GM12878 (cell line): ENCODE results near the gene SSX2IP. TPM values are rescaled to one million over a fixed set of nuclear protein-coding genes. Genes with fewer than 3 reads are reported as not detected.

ENCODE experiments used
- ATAC-seq: fragments of 200-7000 bp; cut with Tn5 transposase; 3 replicates; pipeline ENCODE4 v1.9.1; 2020; ENCODE audit warnings: mild to moderate bottlenecking, moderate library complexity
- BruUV-seq: library from RNA; stranded (reverse); fragments of 400-500 nt; replicated peaks from 2 replicates; lab custom pipeline; 2021; lab: Mats Ljungman, UMichigan
- CTCF ChIA-PET: fragments of 300-600 bp; sonication (Branson Sonifier 250); formaldehyde crosslinking; extraction: SDS; loops from one replicate; lab custom pipeline; 2021; ENCODE audit warnings: inconsistent platforms; lab: Yijun Ruan, JAX
- POLR2A ChIA-PET: fragments of 350-600 bp; formaldehyde crosslinking; extraction: SDS; loops from one replicate; lab custom pipeline; 2021; ENCODE audit warnings: inconsistent platforms; lab: Charles Lee
- RAD21 ChIA-PET: fragments of 300-600 bp; sonication (Branson Sonifier 250); formaldehyde crosslinking; loops from one replicate; lab custom pipeline; 2023; ENCODE audit warnings: antibody characterized with exemption; ENCODE audit not compliant: unreplicated experiment; lab: Charles Lee
- SMC1A ChIA-PET: fragments of 300-600 bp; sonication (Branson Sonifier 250); formaldehyde crosslinking; loops from one replicate; lab custom pipeline; 2023; ENCODE audit not compliant: unreplicated experiment, uncharacterized antibody; lab: Charles Lee
- DNase-seq: peaks from one replicate; pipeline ENCODE4 v3.0.0-alpha.2; 2011; ENCODE audit warnings: low read depth, low spot score
- FAIRE-seq: peaks from 3 replicates; lab custom pipeline; 2011; peaks lifted over from hg19 to GRCh38; lab: Jason Lieb, UNC
- H2AFZ ChIP-seq: 2 replicates; pipeline ENCODE4 v1.6.0; 2011; ENCODE audit warnings: low read depth, low read length, control low read depth; ENCODE audit not compliant: control insufficient read depth
- H3K27ac ChIP-seq: 2 replicates; pipeline ENCODE4 v1.5.1; 2011; ENCODE audit warnings: control low read depth; ENCODE audit not compliant: control insufficient read depth, insufficient read depth
- H3K27me3 ChIP-seq, 2 experiments: replicated peaks in 1 of 2; 2 replicates each; pipeline versions ENCODE4 v1.6.0 to v1.6.1; 2011; ENCODE audit warnings: low read length in 1 of 2; ENCODE audit not compliant: control insufficient read depth in 2 of 2, insufficient read depth in 2 of 2
- H3K36me3 ChIP-seq, 2 experiments: 2 replicates each; pipeline ENCODE4 v1.5.1; 2011; ENCODE audit warnings: low read length in 1 of 2; ENCODE audit not compliant: control insufficient read depth in 2 of 2, insufficient read depth in 2 of 2
- H3K4me1 ChIP-seq: 2 replicates; pipeline ENCODE4 v1.6.1; 2011; ENCODE audit warnings: mild to moderate bottlenecking, low read length, moderate library complexity, mixed read lengths; ENCODE audit not compliant: control insufficient read depth, insufficient read depth
- H3K4me2 ChIP-seq: 2 replicates; pipeline ENCODE4 v1.6.0; 2011; ENCODE audit warnings: control low read depth; ENCODE audit not compliant: control insufficient read depth, insufficient read depth
- H3K4me3 ChIP-seq: fragments of 200-600 bp; sonication (generic); 2 replicates; pipeline ENCODE4 v1.5.1; 2016
- H3K79me2 ChIP-seq: 2 replicates; pipeline ENCODE4 v1.6.0; 2011; ENCODE audit warnings: low read length; ENCODE audit not compliant: control insufficient read depth, insufficient read depth
- H3K9ac ChIP-seq: 2 replicates; pipeline ENCODE4 v1.8.0; 2011; ENCODE audit warnings: low read length, control low read depth, mixed read lengths; ENCODE audit not compliant: control insufficient read depth, insufficient read depth
- H3K9me3 ChIP-seq: replicated peaks from 3 replicates; pipeline ENCODE4 v1.5.1; 2011; ENCODE audit warnings: mild to moderate bottlenecking, low read length; ENCODE audit not compliant: control insufficient read depth, insufficient read depth
- H4K20me1 ChIP-seq: 2 replicates; pipeline ENCODE4 v1.6.0; 2011; ENCODE audit not compliant: control insufficient read depth, insufficient read depth
- NR2C1 ChIP-seq: fragments of 450-650 bp; IDR thresholded peaks from 2 replicates; pipeline ENCODE4 v1.6.1; 2017; ENCODE audit warnings: antibody characterized with exemption, mild to moderate bottlenecking, moderate library complexity
- RAD21 ChIP-seq: IDR thresholded peaks from 2 replicates; pipeline ENCODE4 v1.6.1; 2011; ENCODE audit warnings: mild to moderate bottlenecking, low read depth, low read length, moderate library complexity; ENCODE audit not compliant: insufficient read depth
- SMC3 ChIP-seq: IDR thresholded peaks from 2 replicates; pipeline ENCODE4 v1.6.1; 2011; ENCODE audit warnings: low read length, improper control_type of control experiment, borderline replicate concordance
- WGBS: methylation state at CpG from one replicate; pipeline ENCODE4 v1.1.6; 2016; ENCODE audit warnings: low lambda C conversion rate; ENCODE audit not compliant: insufficient replicate concordance, insufficient coverage; ENCODE audit errors: missing lambda C conversion rate; 5-methylcytosine and 5-hydroxymethylcytosine counted together
- in situ Hi-C: fragments of 300-500 bp; cut with MboI; formaldehyde crosslinking; loops from 9 replicates; pipeline ENCODE4 v1.14.3; 2018; ENCODE audit warnings: mixed read lengths
- intact Hi-C: fragments of 100-400 bp; cut with micrococcal nuclease; formaldehyde crosslinking; loops from one replicate; pipeline ENCODE4 v1.14.2; 2022; ENCODE audit not compliant: unreplicated experiment
- polyA plus RNA-seq, 11 experiments: library from polyadenylated mRNA; depleted of rRNA in 4 of 11; unstranded in 6 of 11; stranded (reverse) in 5 of 11; fragments of >200 nt; fragmentation: Nextera tagmentation in 4 of 11; fragmentation: Illumina TruSeq in 1 of 11; extraction: Ambion mirVana in 4 of 11; extraction: Trizol in 1 of 11; gene quantifications; 1 replicate in 1 of 11; 2 replicates in 10 of 11; pipeline versions ENCODE4 v1.2.1 to v1.2.3, GENCODE V29; 2011 to 2016; ENCODE audit warnings: inconsistent platforms in 2 of 11, missing spikeins in 2 of 11, low read depth in 1 of 11
- total RNA-seq, 4 experiments: library from RNA; depleted of rRNA in 3 of 4; stranded (reverse); fragments of >200 nt in 3 of 4; fragmentation: Illumina TruSeq in 1 of 4; extraction: Trizol in 1 of 4; gene quantifications; 2 replicates each; pipeline versions ENCODE4 v1.2.1 to v1.2.3, GENCODE V29; 2013 to 2021
- TF ChIP-seq, protein P1 (sequence below): fragments of 150-350 bp; IDR thresholded peaks from 2 replicates; pipeline ENCODE4 v1.6.1; 2014; ENCODE audit warnings: mild to moderate bottlenecking, low read depth, low read length
- TF ChIP-seq, protein P2 (sequence below), 3 experiments: IDR thresholded peaks in 2 of 3; conservative IDR thresholded peaks in 1 of 3; 2 replicates each; pipeline ENCODE4 v1.5.1; 2011; ENCODE audit warnings: low read depth in 3 of 3, low read length in 3 of 3, mild to moderate bottlenecking in 3 of 3, control low read depth in 2 of 3, moderate library complexity in 2 of 3, inconsistent platforms in 1 of 3, mixed read lengths in 1 of 3; ENCODE audit not compliant: control insufficient read depth in 2 of 3, insufficient read depth in 1 of 3; ENCODE audit errors: extremely low read depth in 1 of 3

Gene SSX2IP
- total and polyA plus RNA-seq, 10 of the 15 experiments (the other 5 are each of a cell fraction or from before 2014, with no cell fraction given), result 3.3 to 14.0 (median 10.4) TPM

DNA sequence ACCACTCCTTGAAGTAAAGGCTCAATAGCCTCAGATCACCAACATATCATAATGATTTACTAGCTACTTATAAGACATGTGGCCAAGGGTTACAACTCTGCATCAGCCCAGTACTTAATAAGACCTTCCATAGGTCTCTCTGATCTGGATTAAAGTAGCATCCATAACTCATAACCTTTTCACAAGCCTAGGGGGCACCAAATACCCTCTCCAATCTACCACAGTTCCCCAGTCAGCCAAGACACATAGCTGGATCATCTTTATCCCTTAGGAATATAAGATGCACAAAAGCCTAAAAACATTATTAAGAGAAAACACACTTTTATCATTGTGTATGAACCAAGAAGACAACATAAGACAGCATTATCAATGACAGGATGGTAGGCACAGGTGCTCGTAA is 22.1 kb downstream of the SSX2IP start:
- Histone ChIP-seq H3K79me2 (no peaks in the 10 kb centered on the region), H3K4me2 (no peak overlapping the region), H4K20me1 (no peaks in the 10 kb centered on the region), H3K36me3 (no peaks in the 10 kb centered on the region), H3K4me1 (no peaks in the 10 kb centered on the region), H3K9me3 (no peaks in the 10 kb centered on the region), H3K27me3 (no peaks in the 10 kb centered on the region), H3K4me3 (no peak overlapping the region), H3K27ac (no peak overlapping the region), H3K9ac (no peak overlapping the region), H2AFZ (no peak overlapping the region)
- intact Hi-C loops, result loop anchor here (1.0 to 2.0 kb wide), 2 partner anchors 56 to 85 kb away; no protein-coding TSS in a partner anchor
- ATAC-seq, result peak; percentile 72
- CTCF ChIA-PET, result interaction anchor here (0.7 to 2.8 kb wide), 14 partner anchors 9 to 277 kb away, joined by 3 to 48 read pairs (median 6); no protein-coding TSS in a partner anchor
- BruUV-seq, result no TSS peak
- POLR2A ChIA-PET, result no interaction called here
- in situ Hi-C loops, result no loop called here
- TF ChIP-seq, protein P1, sequence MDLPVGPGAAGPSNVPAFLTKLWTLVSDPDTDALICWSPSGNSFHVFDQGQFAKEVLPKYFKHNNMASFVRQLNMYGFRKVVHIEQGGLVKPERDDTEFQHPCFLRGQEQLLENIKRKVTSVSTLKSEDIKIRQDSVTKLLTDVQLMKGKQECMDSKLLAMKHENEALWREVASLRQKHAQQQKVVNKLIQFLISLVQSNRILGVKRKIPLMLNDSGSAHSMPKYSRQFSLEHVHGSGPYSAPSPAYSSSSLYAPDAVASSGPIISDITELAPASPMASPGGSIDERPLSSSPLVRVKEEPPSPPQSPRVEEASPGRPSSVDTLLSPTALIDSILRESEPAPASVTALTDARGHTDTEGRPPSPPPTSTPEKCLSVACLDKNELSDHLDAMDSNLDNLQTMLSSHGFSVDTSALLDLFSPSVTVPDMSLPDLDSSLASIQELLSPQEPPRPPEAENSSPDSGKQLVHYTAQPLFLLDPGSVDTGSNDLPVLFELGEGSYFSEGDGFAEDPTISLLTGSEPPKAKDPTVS, result no peak
- TF ChIP-seq, protein P2, sequence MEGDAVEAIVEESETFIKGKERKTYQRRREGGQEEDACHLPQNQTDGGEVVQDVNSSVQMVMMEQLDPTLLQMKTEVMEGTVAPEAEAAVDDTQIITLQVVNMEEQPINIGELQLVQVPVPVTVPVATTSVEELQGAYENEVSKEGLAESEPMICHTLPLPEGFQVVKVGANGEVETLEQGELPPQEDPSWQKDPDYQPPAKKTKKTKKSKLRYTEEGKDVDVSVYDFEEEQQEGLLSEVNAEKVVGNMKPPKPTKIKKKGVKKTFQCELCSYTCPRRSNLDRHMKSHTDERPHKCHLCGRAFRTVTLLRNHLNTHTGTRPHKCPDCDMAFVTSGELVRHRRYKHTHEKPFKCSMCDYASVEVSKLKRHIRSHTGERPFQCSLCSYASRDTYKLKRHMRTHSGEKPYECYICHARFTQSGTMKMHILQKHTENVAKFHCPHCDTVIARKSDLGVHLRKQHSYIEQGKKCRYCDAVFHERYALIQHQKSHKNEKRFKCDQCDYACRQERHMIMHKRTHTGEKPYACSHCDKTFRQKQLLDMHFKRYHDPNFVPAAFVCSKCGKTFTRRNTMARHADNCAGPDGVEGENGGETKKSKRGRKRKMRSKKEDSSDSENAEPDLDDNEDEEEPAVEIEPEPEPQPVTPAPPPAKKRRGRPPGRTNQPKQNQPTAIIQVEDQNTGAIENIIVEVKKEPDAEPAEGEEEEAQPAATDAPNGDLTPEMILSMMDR (IDR thresholded peaks at IDR 0.05 in 2 of 3, conservative IDR thresholded peaks at IDR 0.05 in 1 of 3; ENCODE audit: control insufficient read depth in 2 of 3, extremely low read depth in 1 of 3, insufficient read depth in 1 of 3, low read depth in 3 of 3, low read length in 3 of 3), result peak in 2 of 3 experiments; percentile 38 to 41; a peak in 4 of 6 replicates
- peak; percentile 58 for TF ChIP-seq RAD21
- TF ChIP-seq NR2C1, result no peak
- TF ChIP-seq SMC3, result peak; percentile 42; the same call in 1 of the 2 replicates
- RAD21 ChIA-PET, result interaction anchor here (0.7 to 2.7 kb wide), 8 partner anchors 12 to 233 kb away, joined by 3 to 31 read pairs (median 9); no protein-coding TSS in a partner anchor
- SMC1A ChIA-PET, result interaction anchor here (0.7 to 3.6 kb wide), 15 partner anchors 12 to 226 kb away, joined by 3 to 31 read pairs (median 4); no protein-coding TSS in a partner anchor
- DNase-seq, result no peak
- WGBS, result 96% methylated on average over 1 of the region's 1 CpG
- FAIRE-seq, result peak; percentile 38
